HEK293 (cell line): ENCODE results near the gene RMND5B.

ENCODE experiments used
- CTCF ChIA-PET: fragments of 350-600 bp; formaldehyde crosslinking; extraction: SDS; loops from one replicate; lab custom pipeline; 2021; ENCODE audit warnings: antibody characterized with exemption; lab: Yijun Ruan, JAX
- POLR2A ChIA-PET: fragments of 300-600 bp; formaldehyde crosslinking; extraction: SDS; loops from one replicate; lab custom pipeline; 2020; ENCODE audit warnings: antibody characterized with exemption, inconsistent platforms; lab: Yijun Ruan, JAX
- H3K27ac ChIP-seq: fragments of 200-500 bp; sonication (Bioruptor generic); 2 replicates; pipeline ENCODE4 v1.5.1; 2014; ENCODE audit warnings: low read depth, low read length, control low read depth, inconsistent platforms; ENCODE audit errors: extremely low read depth
- H3K36me3 ChIP-seq, 2 experiments: fragments of 200-500 bp in 1 of 2; sonication (Bioruptor generic) in 1 of 2; 1 replicate in 1 of 2; 2 replicates in 1 of 2; pipeline ENCODE4 v1.5.1; 2014 to 2017; ENCODE audit warnings: inconsistent platforms in 2 of 2, low read length in 2 of 2; ENCODE audit not compliant: control insufficient read depth in 2 of 2, insufficient read depth in 1 of 2
- H3K4me1 ChIP-seq: fragments of 200-500 bp; sonication (Bioruptor generic); 2 replicates; pipeline ENCODE4 v1.5.1; 2014; ENCODE audit warnings: mild to moderate bottlenecking, low read length, inconsistent platforms; ENCODE audit not compliant: control insufficient read depth, insufficient read depth
- H3K4me3 ChIP-seq: 2 replicates; pipeline ENCODE4 v1.5.1; 2011; ENCODE audit warnings: low read depth, mild to moderate bottlenecking, control low read depth, low read length, moderate library complexity
- H3K9me3 ChIP-seq: fragments of 200-500 bp; sonication (Bioruptor generic); 2 replicates; pipeline ENCODE4 v1.5.1; 2014; ENCODE audit warnings: low read depth, low read length, inconsistent platforms; ENCODE audit not compliant: control insufficient read depth, insufficient read depth
- GLI2 ChIP-seq: fragments of 450-650 bp; formaldehyde crosslinking; IDR thresholded peaks from 2 replicates; pipeline ENCODE4; 2017; ENCODE audit warnings: missing biosample characterization, missing genetic modification characterization, low read depth, borderline replicate concordance
- KLF16 ChIP-seq: fragments of 450-650 bp; formaldehyde crosslinking; IDR thresholded peaks from 2 replicates; pipeline ENCODE4 v1.5.1; 2017; ENCODE audit warnings: missing biosample characterization, missing genetic modification characterization
- KLF7 ChIP-seq: fragments of 450-650 bp; formaldehyde crosslinking; IDR thresholded peaks from 2 replicates; pipeline ENCODE4 v1.5.1; 2016; ENCODE audit warnings: missing biosample characterization, missing genetic modification characterization, borderline replicate concordance
- MEIS1 ChIP-seq: sonication (generic); formaldehyde crosslinking; IDR thresholded peaks from 2 replicates; pipeline ENCODE4 v1.8.1; 2022; ENCODE audit warnings: missing genetic modification reagents, mild to moderate bottlenecking, borderline replicate concordance
- WT1 ChIP-seq: fragments of 450-650 bp; formaldehyde crosslinking; IDR thresholded peaks from 2 replicates; pipeline ENCODE4 v1.5.1; 2016; ENCODE audit warnings: missing biosample characterization, missing genetic modification characterization
- ZBTB10 ChIP-seq: fragments of 450-650 bp; formaldehyde crosslinking; IDR thresholded peaks from 2 replicates; pipeline ENCODE4 v1.5.1; 2016; ENCODE audit warnings: missing biosample characterization, missing genetic modification characterization
- ZBTB48 ChIP-seq: fragments of 450-650 bp; formaldehyde crosslinking; IDR thresholded peaks from 2 replicates; pipeline ENCODE4 v1.5.1; 2016; ENCODE audit warnings: missing biosample characterization, missing genetic modification characterization
- ZNF10 ChIP-seq: fragments of 450-650 bp; formaldehyde crosslinking; IDR thresholded peaks from 2 replicates; pipeline ENCODE4 v1.5.1; 2017; ENCODE audit warnings: missing biosample characterization, missing genetic modification characterization
- ZNF132 ChIP-seq: fragments of 450-650 bp; formaldehyde crosslinking; IDR thresholded peaks from 2 replicates; pipeline ENCODE4 v1.5.1; 2017; ENCODE audit warnings: missing biosample characterization, missing genetic modification characterization, borderline replicate concordance
- ZNF16 ChIP-seq: fragments of 450-650 bp; formaldehyde crosslinking; IDR thresholded peaks from 2 replicates; pipeline ENCODE4 v1.5.1; 2016; ENCODE audit warnings: low read depth, missing biosample characterization, missing genetic modification characterization
- ZNF18 ChIP-seq: fragments of 450-650 bp; formaldehyde crosslinking; IDR thresholded peaks from 2 replicates; pipeline ENCODE4 v1.5.1; 2016; ENCODE audit warnings: missing biosample characterization, missing genetic modification characterization
- ZNF211 ChIP-seq: fragments of 450-650 bp; formaldehyde crosslinking; IDR thresholded peaks from 2 replicates; pipeline ENCODE4 v1.5.1; 2016; ENCODE audit warnings: low read depth, missing biosample characterization, missing genetic modification characterization
- ZNF560 ChIP-seq: fragments of 450-650 bp; formaldehyde crosslinking; IDR thresholded peaks from 2 replicates; pipeline ENCODE4 v1.5.1; 2017; ENCODE audit warnings: missing biosample characterization, missing genetic modification characterization, borderline replicate concordance
- TF ChIP-seq, protein P1 (sequence below): fragments of 450-650 bp; formaldehyde crosslinking; IDR thresholded peaks from 2 replicates; pipeline ENCODE4 v1.5.1; 2016; ENCODE audit warnings: missing biosample characterization, missing genetic modification characterization
- TF ChIP-seq, protein P2 (sequence below): fragments of 450-650 bp; formaldehyde crosslinking; IDR thresholded peaks from 2 replicates; pipeline ENCODE4 v1.5.1; 2016; ENCODE audit warnings: missing biosample characterization, missing genetic modification characterization
- TF ChIP-seq, protein P3 (sequence below): IDR thresholded peaks from 2 replicates; pipeline ENCODE4 v1.6.1; 2011; ENCODE audit warnings: mild to moderate bottlenecking, low read depth, low read length, borderline replicate concordance
- TF ChIP-seq, protein P4 (sequence below): fragments of 450-650 bp; formaldehyde crosslinking; IDR thresholded peaks from 2 replicates; pipeline ENCODE4 v1.5.1; 2016; ENCODE audit warnings: missing biosample characterization, missing genetic modification characterization

RMND5B gene

DNA sequence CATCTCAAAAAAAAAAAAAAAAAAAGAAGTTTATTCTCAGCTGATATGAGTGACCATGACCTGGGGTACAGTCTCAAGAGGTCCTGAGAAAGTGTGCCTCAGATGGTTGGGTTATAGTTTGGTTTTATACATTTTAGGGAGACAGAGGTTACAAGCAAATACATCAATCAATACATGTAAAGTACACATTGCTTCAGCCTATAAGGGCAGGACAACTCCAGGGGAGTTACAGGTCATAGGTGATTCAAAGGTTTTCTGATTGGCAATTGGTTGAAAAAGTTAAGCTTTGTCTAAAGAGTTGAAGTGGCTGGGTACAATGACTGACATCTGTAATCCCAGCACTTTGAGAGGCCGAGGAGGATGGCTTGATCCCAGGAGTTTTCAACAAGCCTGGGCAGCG lies 58.6 kb downstream of the RMND5B start (continued):
- no peak for TF ChIP-seq ZBTB10 (tag by site-specific recombination)
- TF ChIP-seq KLF7 (tag by site-specific recombination): no peak
- TF ChIP-seq, protein P1, sequence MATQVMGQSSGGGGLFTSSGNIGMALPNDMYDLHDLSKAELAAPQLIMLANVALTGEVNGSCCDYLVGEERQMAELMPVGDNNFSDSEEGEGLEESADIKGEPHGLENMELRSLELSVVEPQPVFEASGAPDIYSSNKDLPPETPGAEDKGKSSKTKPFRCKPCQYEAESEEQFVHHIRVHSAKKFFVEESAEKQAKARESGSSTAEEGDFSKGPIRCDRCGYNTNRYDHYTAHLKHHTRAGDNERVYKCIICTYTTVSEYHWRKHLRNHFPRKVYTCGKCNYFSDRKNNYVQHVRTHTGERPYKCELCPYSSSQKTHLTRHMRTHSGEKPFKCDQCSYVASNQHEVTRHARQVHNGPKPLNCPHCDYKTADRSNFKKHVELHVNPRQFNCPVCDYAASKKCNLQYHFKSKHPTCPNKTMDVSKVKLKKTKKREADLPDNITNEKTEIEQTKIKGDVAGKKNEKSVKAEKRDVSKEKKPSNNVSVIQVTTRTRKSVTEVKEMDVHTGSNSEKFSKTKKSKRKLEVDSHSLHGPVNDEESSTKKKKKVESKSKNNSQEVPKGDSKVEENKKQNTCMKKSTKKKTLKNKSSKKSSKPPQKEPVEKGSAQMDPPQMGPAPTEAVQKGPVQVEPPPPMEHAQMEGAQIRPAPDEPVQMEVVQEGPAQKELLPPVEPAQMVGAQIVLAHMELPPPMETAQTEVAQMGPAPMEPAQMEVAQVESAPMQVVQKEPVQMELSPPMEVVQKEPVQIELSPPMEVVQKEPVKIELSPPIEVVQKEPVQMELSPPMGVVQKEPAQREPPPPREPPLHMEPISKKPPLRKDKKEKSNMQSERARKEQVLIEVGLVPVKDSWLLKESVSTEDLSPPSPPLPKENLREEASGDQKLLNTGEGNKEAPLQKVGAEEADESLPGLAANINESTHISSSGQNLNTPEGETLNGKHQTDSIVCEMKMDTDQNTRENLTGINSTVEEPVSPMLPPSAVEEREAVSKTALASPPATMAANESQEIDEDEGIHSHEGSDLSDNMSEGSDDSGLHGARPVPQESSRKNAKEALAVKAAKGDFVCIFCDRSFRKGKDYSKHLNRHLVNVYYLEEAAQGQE (tag by site-specific recombination): no peak
- TF ChIP-seq WT1 (tag by site-specific recombination): no peak

DNA sequence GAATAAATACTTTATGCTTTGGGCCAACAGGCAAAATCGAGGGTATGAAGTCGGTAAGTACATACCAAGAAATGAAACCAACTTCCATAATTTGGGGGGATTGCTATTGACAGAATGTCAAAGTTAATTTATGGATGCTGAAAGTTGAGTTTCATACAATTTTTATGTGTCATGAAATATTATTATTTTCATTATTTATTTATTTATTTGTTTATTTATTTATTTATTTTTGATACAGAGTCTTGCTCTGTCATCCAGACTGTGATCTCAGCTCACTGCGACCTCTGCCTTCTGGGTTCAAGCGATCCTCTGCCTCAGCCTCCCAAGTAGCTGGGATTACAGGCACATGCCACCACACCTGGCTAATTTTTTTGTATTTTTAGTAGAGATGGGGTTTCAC lies 60.8 kb downstream of the RMND5B start:
- POLR2A ChIA-PET: interaction anchor here (2.0 kb wide), 1 partner anchor 13 kb away, joined by 6 read pairs; the partner anchor contains the start of gene HNRNPAB
- Histone ChIP-seq H3K27ac (no peak overlapping the region), H3K4me3 (no peak overlapping the region), H3K36me3 (no peaks in the 10 kb centered on the region), H3K4me1 (no peaks in the 10 kb centered on the region), H3K9me3 (no peaks in the 10 kb centered on the region)
- CTCF ChIA-PET: interaction anchor here (0.5 kb wide), 1 partner anchor 103 kb away, joined by 3 read pairs; no protein-coding TSS in a partner anchor
- TF ChIP-seq ZBTB48 (no peak), KLF16 (tag by site-specific recombination) (no peak), ZNF132 (tag by site-specific recombination) (no peak), ZNF560 (tag by site-specific recombination) (peak; percentile 70; the same call in 1 of the 2 replicates), KLF7 (tag by site-specific recombination) (no peak), ZNF18 (tag by site-specific recombination) (0 out of 2 replicates have a peak, but pooled peaks have one; percentile 22), GLI2 (tag by site-specific recombination) (no peak; the same call in 1 of the 2 replicates), MEIS1 (no peak), ZNF10 (tag by site-specific recombination) (no peak), ZNF16 (tag by site-specific recombination) (no peak), ZNF211 (tag by site-specific recombination) (no peak)
- TF ChIP-seq, protein P2, sequence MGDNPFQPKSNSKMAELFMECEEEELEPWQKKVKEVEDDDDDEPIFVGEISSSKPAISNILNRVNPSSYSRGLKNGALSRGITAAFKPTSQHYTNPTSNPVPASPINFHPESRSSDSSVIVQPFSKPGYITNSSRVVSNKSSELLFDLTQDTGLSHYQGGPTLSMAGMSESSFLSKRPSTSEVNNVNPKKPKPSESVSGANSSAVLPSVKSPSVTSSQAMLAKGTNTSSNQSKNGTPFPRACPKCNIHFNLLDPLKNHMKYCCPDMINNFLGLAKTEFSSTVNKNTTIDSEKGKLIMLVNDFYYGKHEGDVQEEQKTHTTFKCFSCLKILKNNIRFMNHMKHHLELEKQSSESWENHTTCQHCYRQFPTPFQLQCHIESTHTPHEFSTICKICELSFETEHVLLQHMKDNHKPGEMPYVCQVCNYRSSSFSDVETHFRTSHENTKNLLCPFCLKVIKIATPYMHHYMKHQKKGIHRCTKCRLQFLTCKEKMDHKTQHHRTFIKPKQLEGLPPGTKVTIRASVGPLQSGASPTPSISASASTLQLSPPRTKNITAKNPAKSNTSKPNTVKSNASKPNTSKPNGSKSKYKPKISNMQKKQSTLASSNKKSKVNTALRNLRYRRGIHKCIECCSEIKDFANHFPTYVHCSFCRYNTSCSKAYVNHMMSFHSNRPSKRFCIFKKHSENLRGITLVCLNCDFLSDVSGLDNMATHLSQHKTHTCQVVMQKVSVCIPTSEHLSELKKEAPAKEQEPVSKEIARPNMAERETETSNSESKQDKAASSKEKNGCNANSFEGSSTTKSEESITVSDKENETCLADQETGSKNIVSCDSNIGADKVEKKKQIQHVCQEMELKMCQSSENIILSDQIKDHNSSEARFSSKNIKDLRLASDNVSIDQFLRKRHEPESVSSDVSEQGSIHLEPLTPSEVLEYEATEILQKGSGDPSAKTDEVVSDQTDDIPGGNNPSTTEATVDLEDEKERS (tag by site-specific recombination): no peak
- TF ChIP-seq, protein P3, sequence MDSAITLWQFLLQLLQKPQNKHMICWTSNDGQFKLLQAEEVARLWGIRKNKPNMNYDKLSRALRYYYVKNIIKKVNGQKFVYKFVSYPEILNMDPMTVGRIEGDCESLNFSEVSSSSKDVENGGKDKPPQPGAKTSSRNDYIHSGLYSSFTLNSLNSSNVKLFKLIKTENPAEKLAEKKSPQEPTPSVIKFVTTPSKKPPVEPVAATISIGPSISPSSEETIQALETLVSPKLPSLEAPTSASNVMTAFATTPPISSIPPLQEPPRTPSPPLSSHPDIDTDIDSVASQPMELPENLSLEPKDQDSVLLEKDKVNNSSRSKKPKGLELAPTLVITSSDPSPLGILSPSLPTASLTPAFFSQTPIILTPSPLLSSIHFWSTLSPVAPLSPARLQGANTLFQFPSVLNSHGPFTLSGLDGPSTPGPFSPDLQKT: no peak
- TF ChIP-seq, protein P4, sequence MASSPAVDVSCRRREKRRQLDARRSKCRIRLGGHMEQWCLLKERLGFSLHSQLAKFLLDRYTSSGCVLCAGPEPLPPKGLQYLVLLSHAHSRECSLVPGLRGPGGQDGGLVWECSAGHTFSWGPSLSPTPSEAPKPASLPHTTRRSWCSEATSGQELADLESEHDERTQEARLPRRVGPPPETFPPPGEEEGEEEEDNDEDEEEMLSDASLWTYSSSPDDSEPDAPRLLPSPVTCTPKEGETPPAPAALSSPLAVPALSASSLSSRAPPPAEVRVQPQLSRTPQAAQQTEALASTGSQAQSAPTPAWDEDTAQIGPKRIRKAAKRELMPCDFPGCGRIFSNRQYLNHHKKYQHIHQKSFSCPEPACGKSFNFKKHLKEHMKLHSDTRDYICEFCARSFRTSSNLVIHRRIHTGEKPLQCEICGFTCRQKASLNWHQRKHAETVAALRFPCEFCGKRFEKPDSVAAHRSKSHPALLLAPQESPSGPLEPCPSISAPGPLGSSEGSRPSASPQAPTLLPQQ (tag by site-specific recombination): no peak
